Hippocampal formation (tissue), 2 donors: ENCODE results near the gene CPM.

Experiments
- DNase-seq, 2 donors: peaks; one replicate each; lab custom pipeline; 2025; lab: John Stamatoyannopoulos, UW

The CPM gene

DNA sequence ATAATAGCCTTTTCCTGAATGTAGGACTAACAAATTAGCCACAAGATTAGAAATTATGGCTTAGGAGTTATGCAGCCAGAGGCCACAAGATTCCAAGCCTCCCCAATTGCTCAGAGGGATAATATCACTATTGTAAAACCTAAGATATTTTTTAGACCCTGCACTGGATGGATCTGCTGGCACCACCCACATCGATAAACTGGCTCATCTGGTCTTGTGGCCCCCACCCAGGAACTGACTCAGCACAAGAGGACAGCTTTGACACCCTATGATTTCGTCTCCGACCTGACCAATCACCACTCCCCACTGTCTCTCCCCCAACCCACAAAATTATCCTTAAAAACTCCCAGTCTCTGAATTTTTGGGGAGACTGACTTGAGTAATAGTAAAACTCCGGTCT is 54.7 kb downstream of the CPM start:
- no peak for DNase-seq

DNA sequence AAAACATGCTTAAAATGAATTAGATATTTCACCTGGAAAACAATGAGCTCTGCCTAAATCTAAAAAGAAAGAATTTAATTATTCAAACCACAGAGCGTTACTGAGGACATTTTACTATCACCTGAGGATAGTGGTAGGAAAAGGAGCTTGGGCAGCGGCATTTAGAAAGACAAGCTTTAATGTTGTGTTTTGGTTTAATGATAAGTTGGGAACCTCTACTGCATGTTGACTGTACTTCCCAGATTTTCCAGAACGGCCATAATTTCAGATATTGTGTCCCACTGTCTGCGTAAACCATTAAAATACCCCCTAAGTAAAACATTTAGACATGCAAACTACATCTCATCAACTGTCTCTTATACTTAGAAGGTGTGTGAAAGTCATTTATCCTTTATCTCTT is 55.4 kb downstream of the CPM start:
- no peak for DNase-seq

DNA sequence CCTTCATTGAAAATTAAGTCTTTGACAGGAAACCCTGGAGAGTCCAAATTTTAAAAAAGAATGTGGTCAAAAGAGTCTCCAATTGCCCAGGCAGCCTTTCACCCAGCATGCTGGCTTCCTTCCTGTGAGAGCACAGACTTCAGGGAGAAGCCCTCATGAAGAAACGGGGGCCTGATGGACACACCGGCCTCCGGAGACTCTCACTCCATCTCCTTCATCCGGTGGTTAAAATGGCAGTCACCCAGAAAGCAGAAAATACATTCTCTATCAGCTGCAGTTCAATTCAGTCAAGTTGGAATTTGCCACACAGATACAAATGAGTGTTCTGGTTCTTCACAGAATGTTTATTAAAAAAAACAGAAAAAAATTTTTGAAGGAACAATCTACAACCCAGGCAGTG is 56.5 kb downstream of the CPM start:
- DNase-seq: peak; percentile 11 to 31

DNA sequence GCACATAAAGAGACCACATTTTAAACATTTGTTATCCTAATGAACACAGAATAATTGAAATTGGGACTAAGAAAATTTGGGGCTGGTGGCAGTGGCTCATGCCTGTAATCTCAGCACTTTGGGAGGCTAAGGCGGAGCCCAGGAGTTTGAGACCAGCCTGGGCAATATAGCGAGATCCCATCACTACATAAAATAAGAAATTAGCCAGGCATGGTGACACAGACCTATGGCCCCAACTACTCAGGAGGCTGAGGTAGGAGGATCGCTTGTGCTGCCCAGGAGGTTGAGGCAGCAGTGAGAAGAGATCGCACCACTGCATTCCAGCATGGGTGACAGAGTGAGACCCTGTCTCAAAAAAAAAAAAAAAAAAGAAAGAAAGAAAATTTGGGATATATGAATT is 59.7 kb downstream of the CPM start:
- no peak for DNase-seq

DNA sequence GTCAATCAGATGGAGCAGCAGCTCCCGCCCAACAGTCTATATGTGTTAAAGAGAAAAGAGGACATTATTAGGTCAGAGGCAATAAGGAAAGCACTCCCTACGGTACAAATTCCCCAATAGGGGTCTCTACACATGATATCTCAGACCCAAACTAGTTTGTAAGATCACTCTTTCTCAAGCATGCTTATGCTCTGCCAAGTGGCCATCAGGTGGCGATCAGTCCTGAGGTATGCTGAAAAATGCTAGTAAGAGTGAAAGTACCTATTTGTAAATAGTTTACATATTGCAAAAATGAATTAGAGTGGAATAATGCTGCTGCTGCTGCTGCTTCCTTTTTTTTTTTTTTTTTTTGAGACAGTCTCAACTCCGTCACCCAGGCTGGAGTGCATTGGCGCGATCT is 61.0 kb downstream of the CPM start:
- DNase-seq: no peak

DNA sequence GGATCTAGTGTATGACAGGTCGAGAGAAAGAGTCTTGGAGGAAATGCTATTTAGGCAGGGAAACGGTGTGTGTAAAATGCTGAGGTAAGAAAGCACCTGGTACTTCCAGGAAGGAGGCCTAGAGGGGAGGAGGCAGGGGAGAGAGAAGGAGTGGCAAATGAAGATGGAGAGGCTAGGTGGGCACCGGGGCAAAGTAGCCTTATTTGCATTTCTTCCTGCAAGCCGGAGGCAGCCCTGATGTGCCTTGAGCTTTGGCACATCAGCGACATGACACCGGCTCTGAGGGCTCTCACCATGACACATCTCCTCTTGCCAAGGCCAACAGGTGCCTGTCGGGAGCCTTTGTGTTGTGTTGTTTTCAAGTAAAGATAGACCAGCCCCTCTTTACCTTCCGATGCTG is 61.6 kb downstream of the CPM start:
- no peak for DNase-seq

DNA sequence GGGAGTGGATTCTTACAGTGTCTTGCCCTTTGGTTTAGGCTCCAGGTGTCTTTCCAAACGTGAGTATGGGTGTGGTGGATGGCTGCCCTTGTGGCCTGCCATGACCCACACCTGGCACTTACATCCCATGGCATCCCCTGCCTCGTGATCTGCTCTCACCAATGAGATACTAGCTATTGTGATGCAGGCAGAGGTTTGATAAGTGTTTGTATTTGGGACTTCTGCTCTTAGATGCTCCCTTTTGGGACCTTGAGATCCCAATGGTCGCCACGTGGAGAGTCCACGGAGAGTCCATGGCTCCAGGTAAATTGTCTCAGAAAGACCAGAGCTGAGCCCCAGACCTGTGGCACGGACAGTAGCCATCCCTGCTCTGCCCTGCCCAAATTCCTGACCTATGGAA is 62.5 kb downstream of the CPM start:
- no peak for DNase-seq

DNA sequence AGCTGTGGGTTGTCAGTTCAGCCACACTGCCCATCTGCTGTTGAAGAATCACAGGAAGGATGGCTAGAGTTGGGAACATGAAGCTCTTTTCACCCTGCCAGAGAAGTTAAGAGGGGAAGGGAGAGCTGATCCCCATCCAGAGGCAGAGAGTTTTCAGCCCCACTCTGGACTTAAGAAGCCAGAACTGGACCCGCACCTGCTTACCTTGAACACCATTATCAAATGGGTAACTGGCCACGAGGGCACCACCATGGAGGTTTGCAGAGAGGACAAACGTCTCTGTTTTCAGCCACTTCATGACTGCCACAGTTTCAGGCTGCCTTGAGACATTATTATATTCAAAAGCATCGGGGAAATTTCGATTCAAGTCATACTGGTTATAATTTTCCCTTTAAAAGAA is 63.0 kb downstream of the CPM start:
- no peak for DNase-seq

DNA sequence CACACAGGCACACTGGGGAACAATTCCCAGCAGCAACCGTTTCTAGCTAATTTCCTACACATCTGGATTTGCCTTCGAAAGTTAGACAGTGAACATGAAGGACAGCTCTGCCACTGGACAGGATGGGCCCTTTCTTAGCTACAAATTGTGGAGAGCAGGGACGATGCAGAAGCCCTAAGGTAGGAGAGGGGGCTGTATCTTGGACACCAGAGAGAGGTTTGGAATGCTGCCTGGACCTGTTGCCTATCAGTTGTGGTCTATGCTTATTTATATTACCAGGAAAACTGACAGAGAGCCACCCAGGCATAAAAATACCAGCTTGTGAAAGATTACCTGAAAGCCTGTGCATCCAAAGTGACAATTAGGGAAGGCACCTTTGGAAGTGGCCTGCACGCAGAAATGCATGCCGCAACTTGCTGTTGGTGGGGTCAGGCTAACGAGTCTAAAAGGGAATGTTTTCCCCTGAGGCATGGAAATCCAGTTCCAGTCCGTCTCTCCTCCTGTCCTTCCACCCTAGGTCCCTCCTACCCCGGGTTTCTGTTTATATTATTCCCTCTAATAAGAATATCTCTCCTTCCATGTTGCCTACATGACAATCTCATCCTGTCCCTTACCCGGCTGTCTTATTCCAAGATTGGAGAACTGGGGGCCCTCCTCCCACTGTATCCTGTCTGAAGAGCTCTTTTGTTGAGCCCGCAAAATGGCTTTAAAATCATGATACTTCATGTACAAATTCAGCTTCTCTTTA is 64.8 kb downstream of the CPM start:
- no peak for DNase-seq

DNA sequence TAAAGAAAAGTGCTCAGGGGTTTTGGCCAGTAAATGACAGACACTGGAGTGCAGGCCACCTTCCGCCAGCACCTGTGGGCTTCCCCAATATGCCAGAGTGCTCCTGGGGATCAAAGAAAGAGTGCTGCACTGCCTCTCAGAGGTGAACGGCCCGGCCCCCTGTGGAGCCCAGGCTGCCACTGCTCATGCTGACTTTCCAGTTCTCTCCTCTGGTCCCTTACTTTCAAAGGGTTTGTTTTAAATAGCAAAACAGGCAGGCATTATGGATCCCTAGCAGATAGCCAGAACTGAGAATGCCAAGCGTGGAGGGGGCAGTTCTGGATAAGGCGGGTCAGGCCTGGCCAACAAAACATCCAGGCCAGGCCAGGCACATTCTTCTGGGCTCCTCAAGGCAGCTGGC is 65.4 kb downstream of the CPM start:
- no peak for DNase-seq

DNA sequence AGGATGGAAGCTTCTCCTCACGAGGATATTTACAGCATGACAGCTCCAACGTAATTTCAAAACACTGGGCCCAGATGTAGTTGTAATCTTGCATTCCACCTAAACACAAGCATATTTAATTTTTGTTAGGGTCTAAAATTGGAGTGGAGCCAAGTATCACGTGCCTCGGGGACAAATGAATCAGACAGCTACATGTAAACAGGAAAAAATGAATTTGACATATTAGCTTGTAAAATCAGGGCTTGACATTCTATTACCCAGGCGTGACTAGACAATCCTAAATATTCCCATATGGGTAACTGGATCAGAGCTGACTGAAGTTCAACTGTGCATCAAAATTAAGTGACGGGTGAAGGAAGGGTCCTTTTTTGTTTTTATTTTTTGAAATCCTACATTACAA is 66.0 kb downstream of the CPM start:
- DNase-seq: no peak

DNA sequence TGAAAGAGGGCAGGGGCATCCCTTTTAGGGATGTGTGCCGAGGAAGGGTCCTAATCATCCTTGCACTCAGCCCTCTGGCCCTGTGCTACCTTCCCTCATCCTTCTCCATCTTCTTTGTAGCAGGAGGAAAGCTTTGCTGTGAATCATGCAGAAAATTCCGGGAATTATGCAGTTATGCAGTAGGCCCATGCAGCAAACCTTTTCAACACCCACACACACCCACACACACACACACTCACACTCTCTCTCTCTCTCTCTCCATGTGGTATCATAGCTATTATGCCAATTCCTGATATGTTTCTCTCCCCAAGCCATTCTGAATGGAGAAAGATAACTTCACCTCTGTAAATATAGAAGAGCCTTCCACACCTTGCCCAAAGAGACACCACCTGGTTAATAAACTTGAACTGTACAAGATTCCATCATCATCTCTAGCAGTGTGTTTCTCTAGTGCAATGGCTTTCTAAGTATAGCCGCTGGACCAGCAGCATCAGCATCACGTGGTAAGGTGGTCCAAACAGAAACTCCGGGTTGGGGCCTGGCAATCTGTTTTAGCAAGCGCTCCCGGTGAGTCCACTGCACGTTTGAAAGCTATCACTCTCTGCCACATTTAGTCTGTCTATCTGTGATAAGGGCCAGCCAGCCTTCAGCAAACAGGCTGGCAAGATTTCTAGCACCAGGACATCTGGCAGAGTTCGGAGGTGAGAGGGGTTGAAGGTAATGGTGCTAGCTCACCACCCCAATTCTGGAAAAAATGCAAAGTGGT is 67.4 kb downstream of the CPM start:
- DNase-seq: no peak

DNA sequence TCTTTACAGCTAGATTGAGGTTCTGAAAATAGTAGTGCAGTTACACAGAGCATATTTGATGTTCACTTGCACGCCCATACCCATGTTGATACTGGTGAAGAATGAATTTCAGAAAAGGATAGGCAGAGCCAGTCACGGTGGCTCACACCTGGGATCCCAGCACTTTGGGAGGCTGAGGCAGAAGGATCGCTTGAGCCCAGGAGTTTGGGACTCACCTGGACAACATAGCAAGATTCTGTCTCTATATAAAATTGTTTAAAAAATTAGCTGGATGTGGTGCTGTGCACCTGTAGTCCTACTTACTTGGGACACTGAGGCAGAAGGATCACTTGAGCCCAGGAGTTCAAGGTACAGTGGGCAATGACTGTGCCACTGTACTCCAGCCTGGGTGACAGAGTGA is 68.4 kb downstream of the CPM start:
- DNase-seq: no peak

DNA sequence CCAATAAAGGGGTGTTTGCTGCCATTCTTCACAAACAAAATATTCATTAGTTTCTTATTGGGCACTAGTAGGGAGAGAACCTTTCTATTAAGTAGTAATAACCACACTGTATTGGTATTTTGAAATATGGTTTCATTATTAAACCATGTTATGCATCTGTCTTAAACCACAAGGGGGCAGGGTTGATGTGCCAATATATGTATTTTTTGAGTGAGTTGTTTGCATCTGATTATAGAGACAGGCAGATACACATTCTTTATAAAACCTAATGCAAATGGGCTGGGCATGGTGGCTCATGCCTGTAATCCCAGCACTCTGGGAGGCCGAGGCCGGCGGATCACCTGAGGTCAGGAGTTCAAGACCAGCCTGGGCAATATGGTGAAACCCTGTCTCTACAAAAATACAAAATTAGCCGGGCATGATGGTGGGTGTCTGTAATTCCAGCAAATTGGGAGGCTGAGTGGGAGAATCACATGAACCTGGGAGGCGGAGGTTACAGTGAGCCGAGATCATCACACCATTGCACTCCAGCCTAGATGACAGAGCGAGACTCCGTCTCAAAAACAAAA is 69.0 kb downstream of the CPM start:
- DNase-seq: peak in 1 of 2 donors; percentile 26

DNA sequence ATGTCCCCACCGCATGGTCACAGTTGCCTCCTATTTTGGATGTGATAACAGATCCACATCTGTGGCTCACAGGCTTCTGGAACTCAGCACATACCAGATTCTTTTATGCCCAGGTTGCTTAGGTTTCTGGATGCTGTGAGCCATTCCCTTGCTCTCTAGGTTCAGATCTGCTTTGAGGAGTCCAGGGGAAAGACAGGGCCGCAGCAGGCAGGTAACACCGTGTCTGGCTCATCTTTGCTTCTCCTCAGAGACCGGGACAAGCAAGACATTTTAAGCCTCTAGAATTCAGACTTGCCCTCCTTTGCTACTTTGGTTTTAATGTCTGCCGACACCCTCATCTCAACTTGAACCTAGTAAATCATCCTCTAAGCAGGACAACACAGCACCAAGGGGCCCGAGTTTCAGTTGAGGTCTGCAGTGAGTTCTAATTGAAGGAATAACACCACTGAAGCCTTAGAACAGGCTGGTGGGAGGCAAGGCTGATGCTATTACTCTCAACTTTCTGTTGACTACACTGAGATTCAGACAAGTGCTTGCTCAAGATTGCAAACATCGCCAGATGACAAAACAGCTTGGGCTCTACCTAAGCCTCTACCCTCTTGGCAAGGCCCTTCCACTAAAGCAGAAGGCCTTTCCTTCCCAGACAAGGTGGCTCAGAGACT is 69.7 kb downstream of the CPM start:
- DNase-seq: no peak

DNA sequence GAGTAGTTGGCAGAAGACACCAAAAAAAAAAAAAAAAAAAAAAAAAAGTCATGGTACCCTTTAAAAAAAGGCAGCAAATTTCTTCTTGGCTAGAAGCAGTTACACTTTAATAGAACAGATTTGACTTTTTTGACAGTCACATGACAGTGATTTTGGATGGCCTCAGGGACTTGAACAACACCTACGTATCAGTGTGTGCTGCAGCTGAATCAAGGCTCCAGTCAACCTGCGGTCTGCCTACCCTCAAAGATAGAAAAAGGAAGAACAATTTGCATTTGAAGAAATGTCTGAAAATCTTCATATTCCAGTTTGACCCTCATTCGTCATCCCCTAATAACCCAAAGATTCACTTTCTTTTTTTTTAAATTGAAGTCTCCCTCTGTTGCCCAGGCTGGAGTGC is 71.1 kb downstream of the CPM start:
- DNase-seq: no peak

DNA sequence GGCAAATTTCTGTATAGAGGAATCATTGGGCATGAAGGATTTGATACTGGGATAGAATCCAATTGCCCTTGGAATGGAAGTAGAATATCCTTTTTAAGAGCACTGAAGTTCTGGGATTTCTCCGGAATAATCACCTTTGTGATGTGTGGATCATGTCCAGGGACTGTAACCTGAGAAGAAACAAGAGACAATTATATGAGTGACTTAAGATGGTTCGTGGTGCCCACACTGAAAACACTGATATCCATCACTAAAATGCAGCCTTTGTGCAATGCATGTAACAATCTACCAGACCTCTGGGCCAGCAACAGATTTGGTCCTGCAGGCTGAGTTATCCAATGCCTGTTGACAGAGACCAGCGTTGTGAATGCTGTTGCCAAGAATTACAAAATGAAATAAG is 76.5 kb downstream of the CPM start:
- peak in 1 of 2 donors; percentile 17 for DNase-seq

DNA sequence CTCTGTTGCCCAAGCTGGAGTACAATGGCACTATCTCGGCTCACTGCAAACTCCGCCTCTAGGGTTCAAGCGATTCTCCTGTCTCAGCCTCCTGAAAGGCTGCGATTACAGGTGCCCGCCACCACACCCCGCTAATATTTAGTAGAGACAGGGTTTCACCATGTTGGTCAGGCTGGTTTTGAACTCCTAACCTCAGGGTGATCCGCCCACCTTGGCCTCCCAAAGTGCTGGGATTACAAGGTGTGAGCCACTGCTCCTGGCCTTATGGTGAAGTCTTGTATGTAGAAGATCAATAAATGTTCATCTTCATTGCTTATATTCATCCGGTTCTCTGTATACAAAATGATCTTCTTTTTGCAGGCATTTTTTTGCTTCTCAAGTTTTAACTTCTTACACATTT is 77.2 kb downstream of the CPM start:
- DNase-seq: no peak

DNA sequence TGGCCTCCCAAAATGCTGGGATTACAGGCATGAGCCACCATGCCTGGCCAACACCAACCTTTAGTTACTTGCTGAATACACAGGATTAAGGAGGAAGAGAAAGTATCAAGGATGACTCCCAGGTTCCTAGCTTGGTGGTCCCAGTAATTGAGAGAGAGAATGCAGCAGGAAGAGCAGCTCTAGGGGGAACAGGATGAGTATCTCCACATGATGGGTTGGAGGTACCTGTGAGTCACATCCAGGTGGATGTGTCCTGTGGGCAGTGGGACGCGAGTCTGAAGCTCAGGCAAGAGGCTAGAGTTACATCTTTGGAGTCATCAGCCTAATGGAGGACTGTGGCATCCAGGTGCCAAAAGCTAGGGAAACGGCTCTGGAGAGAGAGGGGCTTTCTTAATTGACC is 77.9 kb downstream of the CPM start:
- DNase-seq: no peak

DNA sequence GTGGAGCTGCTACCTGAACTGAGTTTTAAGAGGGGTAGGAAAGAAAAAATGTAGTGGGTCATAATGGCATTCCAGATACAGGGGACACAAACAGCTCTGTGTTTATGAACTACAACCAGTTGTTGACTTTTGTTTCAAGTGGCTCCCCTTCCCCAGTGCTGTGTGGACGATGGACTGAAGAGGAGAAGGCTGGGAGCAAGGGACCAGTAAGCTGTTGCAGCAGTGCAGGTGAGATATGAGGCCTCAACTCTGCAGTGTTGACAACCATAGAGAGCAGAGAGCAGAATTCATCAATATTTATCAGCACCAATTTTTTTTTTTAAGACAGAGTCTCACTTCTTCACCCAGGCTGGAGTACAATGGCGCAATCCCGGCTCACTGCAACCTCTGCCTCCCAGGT is 78.4 kb downstream of the CPM start:
- no peak for DNase-seq

DNA sequence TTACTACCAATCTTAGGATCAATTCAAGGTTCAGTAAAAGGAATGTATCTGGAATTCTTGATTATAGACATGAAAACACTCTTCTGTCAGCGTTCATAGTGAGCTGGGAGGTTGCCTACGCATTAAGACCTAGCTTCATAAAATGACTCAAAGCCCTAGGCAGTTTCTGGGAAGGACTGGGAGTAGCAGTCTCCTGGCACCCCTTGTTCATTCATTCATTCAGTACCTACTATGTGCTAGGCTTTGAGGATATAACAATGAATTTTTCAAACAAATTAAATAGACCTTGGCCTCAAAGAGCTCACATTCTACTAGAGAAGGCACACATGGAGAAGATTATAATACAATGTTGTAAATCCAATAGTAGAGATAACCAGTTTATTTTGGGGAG is 78.9 kb downstream of the CPM start:
- no peak for DNase-seq

DNA sequence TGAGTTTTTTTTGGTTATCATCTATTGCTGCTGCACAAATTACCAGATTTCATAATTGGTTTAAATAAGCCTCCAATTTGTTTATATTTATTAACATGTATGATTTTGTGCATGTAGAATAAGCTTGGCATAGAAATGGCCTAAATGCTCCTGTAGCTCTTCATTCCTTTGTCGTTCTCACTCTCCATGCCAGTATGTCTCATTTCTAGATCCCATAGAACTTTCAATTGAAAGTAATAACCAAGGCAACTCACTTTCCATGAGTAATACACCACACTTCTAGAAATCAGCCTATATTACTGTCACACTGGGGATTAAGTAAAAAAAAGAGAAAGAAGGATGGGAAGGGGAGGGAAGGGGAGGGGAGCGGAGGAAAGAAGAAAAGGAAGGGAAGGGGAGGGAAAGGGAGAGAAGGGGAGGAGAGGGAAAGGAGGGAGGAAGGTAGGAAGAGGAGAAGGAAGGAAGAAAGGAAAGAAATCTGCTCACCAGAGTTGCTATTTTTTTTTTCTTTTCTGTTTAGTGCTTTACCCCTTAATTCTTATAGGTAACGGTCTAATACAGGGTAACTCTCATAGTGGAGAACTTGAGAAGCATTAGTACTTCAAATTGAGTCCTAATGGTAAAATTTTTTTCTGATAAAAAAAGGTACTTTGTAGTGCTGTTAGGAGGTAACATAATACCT is 79.4 kb downstream of the CPM start:
- no peak for DNase-seq
